Neuronal stem cell (in vitro differentiated cells): ENCODE data around the gene FOXA1.

Source experiments
- DNase-seq: peaks from one replicate; pipeline ENCODE4 v3.0.0-alpha.2; 2013; ENCODE audit warnings: low spot score
- H2AFZ ChIP-seq: one replicate; pipeline ENCODE4 v1.6.1; 2013; ENCODE audit warnings: mild to moderate bottlenecking, low read length, inconsistent platforms
- H2AK5ac ChIP-seq: 2 replicates; pipeline ENCODE4 v1.6.1; 2013; ENCODE audit warnings: low read depth, mild to moderate bottlenecking, inconsistent platforms, low read length, moderate library complexity, mixed read lengths
- H2BK120ac ChIP-seq: 2 replicates; pipeline ENCODE4 v1.6.1; 2013; ENCODE audit warnings: low read depth, mild to moderate bottlenecking, inconsistent platforms, low read length, moderate library complexity, mixed read lengths
- H2BK12ac ChIP-seq: one replicate; pipeline ENCODE4 v1.6.1; 2013; ENCODE audit warnings: low read length, inconsistent platforms
- H2BK15ac ChIP-seq: 2 replicates; pipeline ENCODE4 v1.6.1; 2013; ENCODE audit warnings: mild to moderate bottlenecking, low read length, inconsistent platforms, mixed read lengths
- H2BK5ac ChIP-seq: one replicate; pipeline ENCODE4 v1.6.1; 2013; ENCODE audit warnings: inconsistent platforms, mild to moderate bottlenecking, low read length, moderate library complexity
- H3K14ac ChIP-seq: one replicate; pipeline ENCODE4 v1.6.1; 2013; ENCODE audit warnings: low read length, inconsistent platforms
- H3K18ac ChIP-seq: 2 replicates; pipeline ENCODE4 v1.6.1; 2013; ENCODE audit warnings: low read length, inconsistent platforms
- H3K23ac ChIP-seq: 2 replicates; pipeline ENCODE4 v1.6.1; 2013; ENCODE audit warnings: low read depth, mild to moderate bottlenecking, mixed read lengths, low read length, inconsistent platforms; ENCODE audit not compliant: poor library complexity
- H3K27ac ChIP-seq: replicated peaks from 3 replicates; pipeline ENCODE4 v1.5.1; 2013; ENCODE audit warnings: low read length, inconsistent platforms
- H3K27me3 ChIP-seq, 3 experiments: 2 replicates each; pipeline ENCODE4 v1.6.1; 2013; ENCODE audit warnings: low read length in 3 of 3, mild to moderate bottlenecking in 2 of 3, inconsistent platforms in 1 of 3, low read depth in 1 of 3, mixed read lengths in 1 of 3, moderate library complexity in 1 of 3; ENCODE audit not compliant: control insufficient read depth in 3 of 3, insufficient read depth in 3 of 3
- H3K36me3 ChIP-seq, 2 donors: replicated peaks in 1 of 2; 2 replicates each; pipeline ENCODE4 v1.6.1; 2013; ENCODE audit warnings: low read length in 2 of 2; ENCODE audit not compliant: control insufficient read depth in 2 of 2, insufficient read depth in 2 of 2
- H3K4ac ChIP-seq: 2 replicates; pipeline ENCODE4 v1.6.1; 2013; ENCODE audit warnings: inconsistent platforms, mild to moderate bottlenecking, low read length, moderate library complexity
- H3K4me1 ChIP-seq, 2 donors: 1 replicate in 1 of 2; 2 replicates in 1 of 2; pipeline ENCODE4 v1.6.1; 2013; ENCODE audit warnings: low read length in 2 of 2, low read depth in 1 of 2; ENCODE audit not compliant: control insufficient read depth in 2 of 2, insufficient read depth in 1 of 2
- H3K4me2 ChIP-seq: one replicate; pipeline ENCODE4 v1.6.1; 2013; ENCODE audit warnings: mild to moderate bottlenecking, low read length, inconsistent platforms; ENCODE audit not compliant: insufficient read depth, poor library complexity, severe bottlenecking
- H3K4me3 ChIP-seq, 2 donors: 2 replicates each; pipeline ENCODE4 v1.5.1; 2013; ENCODE audit warnings: low read length in 2 of 2, mild to moderate bottlenecking in 2 of 2, inconsistent platforms in 1 of 2, moderate library complexity in 1 of 2
- H3K79me1 ChIP-seq: one replicate; pipeline ENCODE4 v1.6.1; 2013; ENCODE audit warnings: low read depth, mild to moderate bottlenecking, inconsistent platforms, low read length, moderate library complexity
- H3K9ac ChIP-seq: one replicate; pipeline ENCODE4 v1.6.1; 2013; ENCODE audit warnings: mild to moderate bottlenecking, low read depth, low read length, inconsistent platforms; ENCODE audit not compliant: poor library complexity
- H3K9me3 ChIP-seq, 2 donors: replicated peaks in 1 of 2; 2 replicates each; pipeline versions ENCODE3 to v1.6.1; 2013; ENCODE audit warnings: low read length in 2 of 2, mild to moderate bottlenecking in 2 of 2, inconsistent platforms in 1 of 2, low read depth in 1 of 2, mixed read lengths in 1 of 2, moderate library complexity in 1 of 2; ENCODE audit not compliant: control insufficient read depth in 2 of 2, insufficient read depth in 1 of 2
- H4K8ac ChIP-seq: one replicate; pipeline ENCODE4 v1.6.1; 2013; ENCODE audit warnings: low read depth, mild to moderate bottlenecking, inconsistent platforms, low read length, moderate library complexity
- H4K91ac ChIP-seq: one replicate; pipeline ENCODE4 v1.6.1; 2013; ENCODE audit warnings: low read length, low read depth, mild to moderate bottlenecking, inconsistent platforms; ENCODE audit not compliant: poor library complexity
- WGBS, 2 donors: extraction: QIAGEN DNeasy Blood & Tissue Kit; methylation state at CpG; one replicate each; pipeline ENCODE4 v1.1.7; 2013; ENCODE audit warnings: missing lambda C conversion rate in 2 of 2, mixed read lengths in 1 of 2; ENCODE audit not compliant: insufficient read length in 2 of 2, insufficient replicate concordance in 1 of 2; ENCODE audit errors: extremely low coverage in 2 of 2; 5-methylcytosine and 5-hydroxymethylcytosine counted together

Gene FOXA1

DNA sequence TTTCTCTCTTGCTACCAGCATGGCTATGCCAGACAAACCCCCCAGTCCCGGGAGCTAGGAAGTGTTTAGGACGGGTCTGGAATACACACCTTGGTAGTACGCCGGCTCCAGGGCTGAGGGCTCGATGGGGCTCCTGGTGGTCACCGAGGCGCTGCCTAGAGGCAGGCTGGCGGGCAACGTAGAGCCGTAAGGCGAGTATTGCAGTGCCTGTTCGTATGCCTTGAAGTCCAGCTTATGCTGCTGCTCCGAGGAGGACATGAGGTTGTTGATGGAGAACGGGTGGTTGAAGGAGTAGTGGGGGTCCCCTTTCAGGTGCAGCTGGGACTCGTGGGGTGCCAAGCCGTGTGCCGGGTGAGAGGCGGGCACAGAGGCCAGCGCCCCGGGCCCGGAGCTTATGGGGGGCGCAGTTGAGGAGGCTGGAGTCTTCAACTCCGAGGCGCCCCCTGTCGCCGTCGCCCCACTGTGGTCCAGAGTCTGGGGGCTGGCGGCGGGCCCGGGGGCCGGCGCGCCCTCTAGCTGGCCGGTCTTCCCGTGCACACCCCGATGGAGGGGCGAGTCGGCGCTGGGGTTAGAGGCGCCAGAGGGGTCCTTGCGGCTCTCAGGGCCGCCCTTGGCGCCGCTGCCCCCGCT, 3.6 kb downstream of the FOXA1 start:
- Histone ChIP-seq H3K4me1 (peaks cover 3 to 6% of the 10 kb centered on the region in 2 donors), H3K36me3 (no peaks in the 10 kb centered on the region), H3K23ac (peak overlapping the region; percentile 16), H2BK5ac (no peak overlapping the region), H2AK5ac (no peak overlapping the region), H4K8ac (no peak overlapping the region), H3K27ac (no peak overlapping the region), H2BK12ac (no peak overlapping the region), H2BK120ac (no peak overlapping the region), H3K4me2 (peak overlapping the region; percentile 48), H3K14ac (no peak overlapping the region), H2BK15ac (no peak overlapping the region), H3K9me3 (no peaks in the 10 kb centered on the region), H3K9ac (no peak overlapping the region), H2AFZ (peak overlapping the region; percentile 67), H3K27me3 (peaks cover 22 to 98% (median 80%) of the 10 kb centered on the region in 3 experiments), H3K18ac (peak overlapping the region; percentile 35), H3K79me1 (peaks cover 4% of the 10 kb centered on the region), H4K91ac (no peak overlapping the region), H3K4ac (no peak overlapping the region), H3K4me3 (peak overlapping the region in 1 of 2 donors; percentile 52)
- no peak for DNase-seq
- WGBS, 2 donors = no CpG with 5 or more reads among the region's 45 CpGs

DNA sequence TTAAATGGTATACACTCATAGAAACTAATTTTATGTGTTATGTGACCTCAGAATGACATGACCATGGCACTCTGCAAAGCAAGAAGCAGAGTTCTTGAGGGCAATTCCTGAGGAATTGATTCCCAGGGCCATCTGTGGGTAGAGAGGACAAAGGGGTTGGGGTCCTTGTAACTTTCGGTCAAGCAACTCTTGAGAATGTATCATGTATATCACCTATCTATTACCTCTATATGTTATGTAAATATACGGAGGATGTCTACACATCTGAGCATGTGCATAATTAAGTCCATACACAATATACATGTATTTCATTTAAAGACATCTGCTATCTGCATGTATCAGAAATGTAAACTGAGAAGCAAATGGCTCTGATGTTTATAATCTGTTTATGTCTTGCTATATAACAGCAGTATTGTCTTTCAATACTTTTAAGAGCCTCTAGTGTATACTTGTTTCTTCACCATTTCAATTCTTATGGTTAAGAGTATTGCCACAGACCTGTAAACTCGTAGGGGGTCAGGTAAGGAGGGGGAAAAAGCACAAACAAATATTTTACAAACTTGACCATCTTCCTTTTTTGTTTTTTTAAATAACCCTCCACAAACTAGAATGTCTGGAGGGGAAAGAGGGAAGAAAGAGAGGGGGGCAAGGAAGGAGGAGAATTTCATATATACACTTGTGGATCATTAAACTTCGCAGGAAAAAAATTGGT, 4.5 kb downstream of the FOXA1 start:
- Histone ChIP-seq H3K23ac (no peak overlapping the region), H3K9ac (no peak overlapping the region), H3K4me3 (no peak overlapping the region), H2BK120ac (no peak overlapping the region), H3K36me3 (no peaks in the 10 kb centered on the region), H2AFZ (no peak overlapping the region), H2BK5ac (no peak overlapping the region), H3K4me2 (no peak overlapping the region), H3K4me1 (peaks cover 3 to 5% of the 10 kb centered on the region in 2 donors), H3K79me1 (peaks cover 3% of the 10 kb centered on the region), H2BK12ac (no peak overlapping the region), H3K4ac (no peak overlapping the region), H3K18ac (no peak overlapping the region), H2AK5ac (no peak overlapping the region), H3K9me3 (no peaks in the 10 kb centered on the region), H4K8ac (no peak overlapping the region), H3K27me3 (peaks cover 21 to 97% (median 80%) of the 10 kb centered on the region in 3 experiments), H3K27ac (no peak overlapping the region), H4K91ac (no peak overlapping the region), H2BK15ac (no peak overlapping the region), H3K14ac (no peak overlapping the region)
- DNase-seq = no peak
- WGBS, 2 donors = no CpG with 5 or more reads among the region's 4 CpGs

DNA sequence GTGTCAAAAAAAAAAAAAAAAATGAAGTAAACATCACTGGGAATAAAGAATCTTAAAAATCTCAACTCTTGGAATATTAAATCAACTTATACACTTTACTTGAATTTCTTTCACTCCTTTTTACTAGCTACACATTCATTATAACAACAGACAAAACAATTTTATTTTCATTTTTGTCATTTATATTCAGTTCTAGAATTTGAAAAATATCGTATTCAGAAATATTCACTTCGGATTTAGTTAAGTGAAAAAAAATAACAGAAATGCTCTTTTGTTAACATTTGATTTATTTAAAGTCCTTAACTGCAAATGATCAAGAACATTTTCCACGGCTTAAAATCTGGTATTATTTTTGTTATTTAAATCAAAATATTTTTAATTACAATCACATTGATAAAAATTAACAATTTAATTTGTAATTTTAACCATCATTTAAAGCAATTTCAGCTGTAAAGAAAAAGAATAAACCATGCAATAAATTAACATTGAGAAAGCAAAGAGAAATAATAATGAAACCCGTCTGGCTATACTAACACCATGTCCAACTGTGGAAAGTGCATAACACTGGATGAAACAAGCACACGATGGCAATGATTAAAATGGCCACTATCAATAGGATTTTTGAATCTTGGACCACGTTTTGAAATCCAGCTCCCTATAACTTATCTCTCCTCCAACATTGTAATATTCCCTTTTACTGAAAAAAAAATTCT, 5.2 kb downstream of the FOXA1 start:
- no CpG with 5 or more reads among the region's 6 CpGs for WGBS, 2 donors
- H3K27me3 ChIP-seq = peaks cover 26 to 98% (median 83%) of the 10 kb centered on the region in 3 experiments
- no peak overlapping the region for H2BK12ac ChIP-seq
- H3K27ac ChIP-seq = no peak overlapping the region
- H3K4me2 ChIP-seq = no peak overlapping the region
- peaks cover 3 to 8% of the 10 kb centered on the region in 2 donors for H3K4me1 ChIP-seq
- DNase-seq = no peak
- H2AK5ac ChIP-seq = no peak overlapping the region
- H3K4ac ChIP-seq = no peak overlapping the region
- H2BK120ac ChIP-seq = no peak overlapping the region
- no peak overlapping the region for H2BK5ac ChIP-seq
- no peak overlapping the region for H4K8ac ChIP-seq
- H3K9me3 ChIP-seq = no peaks in the 10 kb centered on the region
- no peak overlapping the region for H3K4me3 ChIP-seq
- H3K36me3 ChIP-seq = no peaks in the 10 kb centered on the region
- H3K23ac ChIP-seq = no peak overlapping the region
- H2BK15ac ChIP-seq = no peak overlapping the region
- H3K79me1 ChIP-seq = peaks cover 2% of the 10 kb centered on the region
- H2AFZ ChIP-seq = no peak overlapping the region
- no peak overlapping the region for H4K91ac ChIP-seq
- H3K9ac ChIP-seq = no peak overlapping the region
- no peak overlapping the region for H3K18ac ChIP-seq
- no peak overlapping the region for H3K14ac ChIP-seq
